HFF-Myc (cell line): ENCODE measurements around the gene NCOA5.

Experiments
- DNase-seq: peaks from one replicate; pipeline ENCODE4 v3.0.0-alpha.2; 2011; ENCODE audit warnings: low read depth; ENCODE audit errors: extremely low read depth
- H3K4me3 ChIP-seq: replicated peaks from 2 replicates; pipeline ENCODE4 v1.5.1; 2011; ENCODE audit warnings: low read depth, mild to moderate bottlenecking, control low read depth, low read length
- CTCF ChIP-seq: IDR thresholded peaks from 2 replicates; pipeline ENCODE4 v1.5.1; 2012; ENCODE audit warnings: mild to moderate bottlenecking, low read depth, low read length, control low read depth; ENCODE audit errors: missing control alignments

NCOA5 gene

GRCh38 chr20:46132705-46133120 lies 43.0 kb upstream of the NCOA5 start:
- H3K4me3 ChIP-seq: no peak overlapping the region
- peak; percentile 83 for TF ChIP-seq CTCF
- DNase-seq: no peak

DNA sequence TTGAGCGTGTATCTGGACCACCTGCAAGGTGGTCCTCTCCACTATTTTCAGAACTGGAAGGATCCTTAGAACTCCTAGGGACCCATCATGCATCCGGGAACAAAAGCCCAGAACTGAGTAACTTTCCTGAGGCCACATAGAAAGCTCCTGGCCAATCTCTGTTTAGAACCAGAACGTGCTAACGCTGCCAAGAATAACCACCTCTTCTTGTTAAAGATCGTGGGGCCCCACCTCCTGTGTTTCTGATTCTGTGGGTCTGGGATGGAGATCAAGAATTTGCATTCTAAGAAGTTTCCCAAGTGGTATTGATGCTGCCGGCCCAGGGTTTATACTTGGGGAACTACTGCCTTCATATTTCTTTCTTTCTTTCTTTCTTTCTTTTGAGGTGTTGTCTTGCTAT lies 41.6 kb upstream of the NCOA5 start:
- TF ChIP-seq CTCF: no peak
- DNase-seq: no peak
- no peak overlapping the region for H3K4me3 ChIP-seq

GRCh38 chr20:46130534-46130933 lies 40.8 kb upstream of the NCOA5 start:
- no peak overlapping the region for H3K4me3 ChIP-seq
- no peak for TF ChIP-seq CTCF
- DNase-seq: no peak

GRCh38 chr20:46129955-46130481 lies 40.3 kb upstream of the NCOA5 start:
- DNase-seq: no peak
- no peak overlapping the region for H3K4me3 ChIP-seq
- no peak for TF ChIP-seq CTCF

GRCh38 chr20:46128310-46129151 lies 38.8 kb upstream of the NCOA5 start:
- no peak for DNase-seq
- H3K4me3 ChIP-seq: no peak overlapping the region

DNA sequence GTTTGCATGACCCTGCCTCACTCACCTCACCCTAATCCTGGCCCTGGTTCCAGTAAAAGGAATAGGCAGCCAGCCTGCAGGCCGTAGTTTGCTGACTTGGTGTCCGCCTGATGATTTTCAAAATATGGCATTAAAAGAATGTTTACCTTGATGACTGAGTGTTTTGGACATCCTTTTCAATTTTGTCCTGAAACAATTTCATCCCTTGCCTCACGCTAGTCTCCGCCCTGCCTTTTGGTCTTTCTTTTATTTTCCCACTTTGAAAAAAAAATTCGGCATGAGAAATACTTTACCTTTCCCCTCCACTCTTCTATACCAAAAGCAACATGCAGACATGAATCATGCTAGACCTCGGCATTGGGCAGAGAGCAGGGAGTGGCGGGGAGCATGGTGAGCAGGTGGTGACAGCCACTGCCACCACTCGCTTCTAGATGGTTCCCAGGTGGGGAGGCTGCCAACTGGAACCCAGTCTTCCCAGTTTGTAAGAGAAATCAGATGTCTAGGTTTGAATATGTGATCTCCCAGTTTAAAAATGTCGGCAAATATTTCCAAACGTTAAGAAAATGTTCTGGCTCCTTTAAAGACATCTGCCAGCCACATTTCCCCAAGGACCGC lies 37.7 kb upstream of the NCOA5 start:
- no peak overlapping the region for H3K4me3 ChIP-seq
- no peak for TF ChIP-seq CTCF
- no peak for DNase-seq

More at GRCh38 chr20:46128310-46129151, 38.8 kb upstream of the NCOA5 start:
- TF ChIP-seq CTCF: peak; percentile 55
